Transverse colon (tissue), 4 donors: ENCODE measurements around the gene CDH6. TPM values are rescaled to one million over a fixed set of nuclear protein-coding genes. Genes with fewer than 3 reads are reported as not detected.

Experiments
- DNase-seq: peaks from one replicate; pipeline ENCODE4 v3.0.0-alpha.2; 2019
- H3K27ac ChIP-seq, 4 donors: fragments of 200-600 bp; sonication (generic); 2 replicates each; pipeline ENCODE4 v1.5.1; 2016 to 2018; ENCODE audit warnings: inconsistent platforms in 4 of 4
- H3K27me3 ChIP-seq: fragments of 200-600 bp; sonication (generic); 2 replicates; pipeline ENCODE4 v1.5.1; 2017; ENCODE audit warnings: inconsistent platforms
- H3K36me3 ChIP-seq, 4 donors: fragments of 200-600 bp; sonication (generic); 2 replicates each; pipeline ENCODE4 v1.5.1; 2017 to 2019; ENCODE audit warnings: inconsistent platforms in 4 of 4
- H3K4me1 ChIP-seq, 4 donors: fragments of 200-600 bp; sonication (generic); 2 replicates each; pipeline ENCODE4 v1.5.1; 2017 to 2020; ENCODE audit warnings: inconsistent platforms in 4 of 4
- H3K4me3 ChIP-seq, 4 donors: fragments of 200-600 bp; sonication (generic); 1 replicate in 1 of 4; 2 replicates in 3 of 4; pipeline versions ENCODE4 v1.5.1 to v1.6.1; 2017 to 2019; ENCODE audit warnings: inconsistent platforms in 4 of 4
- H3K9me3 ChIP-seq, 2 donors: fragments of 200-600 bp; sonication (generic); 2 replicates each; pipeline ENCODE4 v1.5.1; 2017 to 2019; ENCODE audit warnings: inconsistent platforms in 2 of 2
- CTCF ChIP-seq, 5 experiments: fragments of 200-600 bp in 3 of 5; fragments of 450-650 bp in 2 of 5; sonication (generic) in 3 of 5; IDR thresholded peaks; 1 replicate in 2 of 5; 2 replicates in 3 of 5; pipeline ENCODE4 v1.5.1; 2016 to 2017; ENCODE audit warnings: antibody characterized with exemption in 5 of 5, inconsistent platforms in 3 of 5, mild to moderate bottlenecking in 2 of 5, moderate library complexity in 1 of 5
- EP300 ChIP-seq: sonication (generic); formaldehyde crosslinking; IDR thresholded peaks from one replicate; pipeline ENCODE4 v1.6.1; 2017; ENCODE audit warnings: antibody characterized with exemption, low read depth
- POLR2A ChIP-seq: fragments of 450-650 bp; IDR thresholded peaks from one replicate; pipeline ENCODE4 v1.6.1; 2016; ENCODE audit warnings: antibody characterized with exemption, mild to moderate bottlenecking, moderate library complexity
- POLR2AphosphoS5 ChIP-seq, 3 donors: sonication (generic); formaldehyde crosslinking; IDR thresholded peaks; one replicate each; pipeline ENCODE4 v1.6.1; 2016; ENCODE audit warnings: antibody characterized with exemption in 3 of 3
- in situ Hi-C, 4 donors: fragments of 200-750 bp; cut with MboI; loops; one replicate each; pipeline versions ENCODE4 v1.15.0 to v1.15.1; 2017; ENCODE audit warnings: low sequenced_read_pairs in 3 of 4, low pct_ligation_motif_present in 1 of 4, low pct_unique_long_range_greater_than_20kb in 1 of 4
- intact Hi-C: fragments of 100-400 bp; cut with DNase I; formaldehyde crosslinking; loops from one replicate; pipeline ENCODE4 v1.15.1; 2023; ENCODE audit warnings: low total_unique reads
- total RNA-seq, 4 donors: library from RNA; depleted of rRNA; stranded (reverse); fragments of >200 nt; gene quantifications; one replicate each; pipeline ENCODE4 v1.1.0, GENCODE V29; 2016

Gene CDH6
- total RNA-seq, 4 donors from 2014 or later: 0.60 to 1.2 (median 0.93) TPM

DNA sequence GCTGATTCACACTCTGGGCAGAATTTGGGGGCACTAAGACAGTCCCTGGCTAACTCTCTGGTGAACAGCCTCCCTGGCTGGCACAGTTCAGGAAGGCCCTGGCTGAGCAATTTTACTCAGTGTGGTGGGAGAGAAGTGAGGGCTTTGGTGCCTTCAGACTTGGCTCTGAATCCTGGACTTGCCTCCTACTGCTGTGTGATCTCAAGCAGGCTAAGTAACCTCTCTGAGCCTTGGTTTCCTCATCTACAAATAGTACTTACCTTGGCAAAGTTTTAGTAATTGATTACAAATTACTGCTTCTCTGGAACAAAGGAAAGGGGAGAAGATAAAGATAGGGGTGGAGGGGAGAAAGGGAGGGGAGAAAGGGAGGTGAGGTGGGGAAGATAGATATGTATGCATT lies 184.7 kb downstream of the CDH6 start:
- H3K4me3 ChIP-seq: peak overlapping the region in 1 of 4 donors; percentile 12
- DNase-seq: no peak
- no peaks in the 10 kb centered on the region for H3K36me3 ChIP-seq
- H3K27me3 ChIP-seq: no peaks in the 10 kb centered on the region
- in situ Hi-C loops (no loop called here), intact Hi-C loops (no loop called here)
- peaks cover 0 to 15% (median 7%) of the 10 kb centered on the region in 4 donors for H3K4me1 ChIP-seq
- TF ChIP-seq CTCF (IDR thresholded peaks at IDR 0.05): no peak
- no peak for TF ChIP-seq POLR2A
- no peak for TF ChIP-seq EP300
- no peak for TF ChIP-seq POLR2AphosphoS5 (IDR thresholded peaks at IDR 0.05)
- no peaks in the 10 kb centered on the region for H3K9me3 ChIP-seq
- H3K27ac ChIP-seq: peak overlapping the region; percentile 44 to 66 (median 55)
